Stimulated activated CD4-positive, alpha-beta T cell treated with anti-CD3 and anti-CD28 coated beads, Interleukin-15, amount 100 ng/mL, for 24 hours (primary cell): ENCODE data around the gene KCNMB2.

Experiments
- DNase-seq: peaks from one replicate; pipeline ENCODE4 v3.0.0-alpha.2; 2020

The KCNMB2 gene

DNA sequence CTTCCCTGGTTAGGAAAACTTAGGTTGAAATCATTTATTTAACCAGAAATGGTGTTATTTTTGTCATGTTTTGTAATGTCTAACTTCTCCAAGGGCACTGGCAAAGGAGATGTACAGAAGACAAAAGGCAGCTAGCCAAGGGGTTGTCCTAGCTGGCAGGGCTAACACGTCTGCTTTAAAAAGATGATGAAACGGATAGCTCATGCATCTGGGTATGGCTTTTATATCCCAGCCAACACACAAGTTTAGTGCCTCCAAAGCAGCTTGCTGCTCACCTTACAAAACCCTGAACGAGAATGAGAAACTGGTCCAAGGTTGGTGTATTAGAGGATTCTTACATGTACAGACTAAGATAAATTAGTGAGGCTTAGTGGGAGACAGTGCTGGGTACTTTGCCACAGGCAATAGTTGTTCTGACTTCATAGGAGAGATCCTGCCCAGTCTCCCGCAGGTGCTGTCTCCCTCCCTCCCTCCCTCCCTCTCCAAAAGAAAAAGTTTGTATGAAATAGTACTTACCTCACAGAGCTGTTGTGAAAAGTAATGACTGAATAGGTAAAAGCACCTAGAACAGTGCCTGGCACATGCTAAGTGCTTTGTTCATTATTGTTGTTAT, 47.8 kb downstream of the KCNMB2 start:
- no peak for DNase-seq

DNA sequence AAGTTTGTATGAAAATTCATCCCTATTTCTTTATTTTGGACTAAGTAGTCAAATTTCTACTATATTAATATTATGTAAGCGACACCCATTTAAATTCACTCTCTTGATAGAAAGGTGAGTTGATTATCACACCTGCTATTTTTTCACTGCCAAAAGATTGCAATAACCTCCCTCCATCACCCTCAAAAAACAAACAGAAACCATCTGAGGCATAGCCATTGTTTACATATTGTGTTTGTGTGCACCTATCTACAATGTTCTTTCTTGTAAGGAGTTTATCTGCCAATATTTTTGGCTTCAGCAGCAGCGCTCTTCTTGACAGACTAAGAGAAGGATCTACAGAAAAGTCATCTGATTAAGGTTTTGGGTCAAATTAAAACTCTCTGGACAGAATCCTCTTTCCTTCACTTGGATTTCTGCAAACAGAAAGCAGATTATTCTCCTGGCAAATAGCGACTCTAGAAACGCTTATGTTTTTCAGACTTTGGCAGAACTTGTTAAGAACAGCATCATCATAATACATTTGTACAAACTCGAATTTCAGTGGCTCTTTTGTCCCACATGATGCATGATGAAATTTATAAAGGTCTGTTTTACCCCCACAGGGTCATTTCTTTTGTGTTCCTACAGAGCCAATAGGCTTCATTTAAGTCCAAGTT, 48.6 kb downstream of the KCNMB2 start:
- no peak for DNase-seq

DNA sequence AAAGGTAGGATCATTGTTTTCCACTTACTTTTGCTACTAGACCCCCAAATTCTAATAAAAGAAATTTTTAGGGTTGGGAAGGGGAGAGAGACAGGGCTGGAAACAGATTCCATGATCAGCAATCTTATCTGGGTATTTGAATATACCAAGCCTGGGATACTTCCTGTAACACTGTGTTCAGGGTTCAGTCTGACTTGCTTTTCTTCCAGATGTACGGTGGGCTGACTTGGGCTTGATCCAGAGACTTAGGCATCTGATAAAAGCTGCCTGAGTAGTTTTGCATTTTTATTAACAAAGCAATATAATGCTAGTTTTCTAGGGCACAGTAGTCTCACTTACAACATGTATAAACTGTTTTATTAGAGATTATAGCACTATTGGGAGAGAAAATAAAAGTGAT, 49.2 kb downstream of the KCNMB2 start:
- no peak for DNase-seq

DNA sequence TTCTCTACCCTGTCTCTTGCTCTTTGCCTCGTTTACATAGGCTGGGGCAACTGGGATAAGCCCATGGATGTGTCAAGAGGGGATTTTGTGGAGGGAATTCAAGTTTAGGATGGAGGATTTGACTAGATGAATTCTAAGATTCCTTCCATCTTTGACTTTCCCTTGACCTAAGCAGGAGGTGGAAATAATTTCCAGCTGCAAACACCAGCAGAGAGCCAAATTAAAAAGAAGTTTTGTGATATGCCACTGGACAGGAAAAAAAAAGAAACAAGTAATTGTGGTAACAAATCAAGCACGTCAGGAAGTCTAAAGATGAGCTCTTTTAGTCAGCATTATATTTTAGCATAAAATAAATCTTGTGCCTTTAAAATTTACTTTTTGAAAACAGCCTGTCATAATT, 49.8 kb downstream of the KCNMB2 start:
- DNase-seq: no peak

DNA sequence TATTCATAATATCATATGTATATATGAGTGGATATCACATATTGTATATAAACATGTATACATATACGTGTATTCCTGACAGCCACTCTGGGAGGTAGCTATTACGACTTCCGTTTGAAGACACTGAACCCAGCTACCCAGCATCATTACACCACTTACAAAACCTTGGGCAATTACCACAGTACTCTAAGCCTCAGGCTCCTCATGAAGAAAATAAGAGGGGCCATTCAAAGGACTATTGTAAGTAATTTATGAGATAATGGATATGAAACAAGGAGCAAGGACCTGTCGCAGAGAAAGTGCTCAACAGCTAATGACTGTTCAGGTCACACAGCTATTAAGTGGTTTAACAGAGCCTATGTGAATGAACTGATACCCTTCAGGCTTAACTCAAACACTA, 52.4 kb downstream of the KCNMB2 start:
- DNase-seq: no peak

- no peak for DNase-seq
These were observed 57.5 kb downstream of the KCNMB2 start for GRCh38 chr3:178593786-178594185.

DNA sequence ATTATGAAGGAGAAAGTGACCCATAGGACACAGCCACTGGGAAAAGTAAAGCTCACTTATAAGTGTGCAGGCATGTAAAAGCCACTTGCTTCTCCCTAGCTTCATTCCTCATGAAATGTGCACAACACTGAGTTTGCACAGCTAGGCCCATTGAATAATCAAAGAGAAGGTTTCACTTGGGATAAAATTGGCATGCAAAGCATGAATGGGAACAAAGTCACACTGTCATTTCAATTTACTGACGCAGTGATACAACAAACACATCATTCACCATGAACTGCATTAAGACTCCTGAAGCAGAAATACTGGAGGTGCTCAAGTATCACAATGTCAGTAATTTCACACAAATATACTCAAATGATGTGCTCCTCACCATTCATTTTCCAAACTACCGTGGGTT, 61.1 kb downstream of the KCNMB2 start:
- no peak for DNase-seq

DNA sequence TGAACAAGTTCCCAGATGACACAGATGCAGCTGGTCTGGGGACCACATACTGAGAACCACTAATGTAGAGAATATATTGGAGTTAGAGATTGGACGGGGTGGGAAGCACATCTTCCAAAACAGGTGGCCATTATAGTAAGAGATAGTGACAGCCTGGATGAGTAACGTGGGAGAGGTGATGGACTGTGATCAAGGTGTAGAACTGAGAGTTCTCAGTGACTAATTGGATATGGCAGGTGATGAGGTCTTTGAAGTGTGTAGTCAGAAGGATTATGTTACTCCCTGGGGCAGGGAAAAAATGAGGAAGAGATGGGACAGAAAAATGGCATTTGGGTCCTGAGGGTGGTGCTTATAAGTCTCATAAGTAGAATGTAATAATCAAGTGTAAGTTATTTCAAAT, 66.6 kb downstream of the KCNMB2 start:
- DNase-seq: no peak

- DNase-seq: no peak
These were observed 67.5 kb downstream of the KCNMB2 start for GRCh38 chr3:178603735-178604134.

GRCh38 chr3:178618197-178618596, 82.0 kb downstream of the KCNMB2 start:
- DNase-seq: no peak

- no peak for DNase-seq
These were observed 82.7 kb downstream of the KCNMB2 start for GRCh38 chr3:178618896-178619295.

DNA sequence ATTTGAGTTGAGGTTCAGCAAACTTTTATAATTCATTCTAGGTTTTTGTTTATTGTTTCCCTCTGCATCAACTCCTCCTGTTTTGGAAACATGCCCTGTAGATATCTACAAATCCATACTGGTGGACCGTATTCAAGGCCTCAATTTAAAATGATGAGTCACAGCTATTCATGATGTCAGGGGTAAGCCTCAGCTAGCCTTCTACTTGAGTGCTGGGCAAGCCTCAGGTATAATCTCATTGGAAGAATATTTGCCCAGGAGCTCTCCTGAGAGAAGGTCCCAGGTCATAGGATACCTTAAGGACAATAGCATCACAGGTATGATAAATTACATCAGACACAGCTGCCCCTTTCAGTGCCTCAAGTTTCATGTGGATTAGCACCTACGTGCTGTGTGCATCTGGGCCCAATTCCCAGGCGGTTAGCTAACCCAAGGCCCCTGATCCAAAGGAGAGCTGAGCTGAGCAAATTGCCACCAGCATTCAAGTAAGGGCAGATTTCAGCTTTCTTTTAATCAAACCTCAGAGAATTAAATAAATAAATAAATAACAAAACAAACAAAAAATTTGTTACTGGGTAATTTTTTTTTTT, 87.5 kb downstream of the KCNMB2 start:
- DNase-seq: no peak

- no peak for DNase-seq
These were observed 88.0 kb downstream of the KCNMB2 start for GRCh38 chr3:178624276-178624675.

DNA sequence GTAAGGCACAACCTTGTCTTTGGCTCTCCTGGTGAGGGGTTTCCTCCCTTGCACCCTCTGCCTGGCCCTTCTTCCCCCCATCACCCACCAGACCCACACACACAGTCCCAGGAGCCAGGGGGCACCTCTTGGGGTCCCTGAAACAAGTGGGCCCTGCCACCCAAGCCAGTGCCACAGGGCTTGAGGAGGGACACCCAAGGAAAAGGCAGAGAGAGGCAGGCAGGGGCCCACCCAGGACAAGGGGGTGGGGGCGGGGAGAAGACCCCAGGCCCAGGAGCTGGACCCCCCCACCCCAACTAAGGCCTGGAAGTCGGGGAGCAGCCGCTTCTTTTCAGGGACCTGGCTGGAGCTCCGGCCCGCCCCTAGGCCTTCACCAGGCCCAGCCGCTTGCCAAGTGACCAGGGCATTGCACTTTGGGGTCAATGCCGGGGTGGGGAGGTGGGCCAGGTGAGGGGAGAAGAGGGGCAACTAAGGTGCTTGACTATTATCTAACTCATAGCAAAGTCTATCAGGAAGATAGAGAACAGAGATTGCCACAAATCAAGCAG, 88.9 kb downstream of the KCNMB2 start:
- DNase-seq: no peak

DNA sequence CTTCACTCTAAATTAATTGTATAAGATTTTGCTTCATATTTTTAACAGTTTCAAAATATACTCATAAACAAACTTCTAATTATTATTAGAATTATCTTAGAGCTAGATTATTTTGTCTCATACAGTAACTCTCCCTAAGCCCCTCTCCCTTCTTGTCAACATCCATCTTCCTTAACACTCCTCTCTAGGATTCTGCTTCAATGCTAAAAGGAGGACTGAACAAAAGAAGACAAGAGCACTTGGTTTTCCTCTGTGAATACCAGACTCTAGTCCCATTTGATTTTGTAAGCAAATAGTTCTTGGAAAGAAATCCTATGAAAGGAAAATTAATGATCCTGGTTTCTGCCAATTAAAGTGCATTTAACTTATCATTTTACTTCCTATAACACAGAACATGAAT, 91.8 kb downstream of the KCNMB2 start:
- DNase-seq: no peak

GRCh38 chr3:178629430-178630178, 93.4 kb downstream of the KCNMB2 start:
- no peak for DNase-seq

GRCh38 chr3:178631950-178632349, 95.7 kb downstream of the KCNMB2 start:
- no peak for DNase-seq

DNA sequence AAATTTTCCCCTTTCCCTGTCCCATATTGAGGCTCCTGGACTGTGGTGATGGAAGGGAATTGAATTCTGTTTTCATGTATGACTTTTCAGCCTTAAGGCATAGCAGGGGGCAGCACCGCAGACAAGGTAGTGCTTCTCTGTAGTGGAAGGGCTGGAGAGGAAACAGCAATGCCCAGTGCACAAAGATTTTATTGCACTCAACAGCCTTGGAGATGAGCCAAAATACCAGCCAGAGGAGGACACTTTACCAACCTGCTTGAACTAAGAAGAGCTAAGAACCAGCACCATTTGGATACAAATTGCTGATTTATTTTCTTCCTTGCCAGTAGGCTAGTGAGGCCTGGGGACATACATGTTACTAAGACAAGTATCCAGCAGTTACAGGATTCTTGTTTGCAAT, 98.7 kb downstream of the KCNMB2 start:
- DNase-seq: no peak

DNA sequence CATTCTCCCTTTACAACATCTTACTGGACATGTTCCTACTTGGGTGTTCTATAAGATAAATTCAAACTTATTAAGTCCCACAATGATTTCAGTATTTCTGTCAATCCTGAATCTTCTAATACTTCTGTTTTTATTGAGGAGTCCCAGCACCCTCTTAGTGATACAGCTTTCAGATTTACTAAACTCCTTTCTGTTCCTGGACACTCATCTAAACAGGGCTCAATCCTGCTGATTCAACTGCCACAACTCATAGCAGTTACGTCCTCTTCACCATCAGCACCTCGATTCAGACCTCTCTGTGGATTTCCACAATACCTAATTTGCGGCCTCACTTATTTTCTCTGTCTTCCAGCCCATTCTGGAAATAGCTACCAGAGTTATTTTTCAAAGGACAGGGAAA, 101.6 kb downstream of the KCNMB2 start:
- no peak for DNase-seq

DNA sequence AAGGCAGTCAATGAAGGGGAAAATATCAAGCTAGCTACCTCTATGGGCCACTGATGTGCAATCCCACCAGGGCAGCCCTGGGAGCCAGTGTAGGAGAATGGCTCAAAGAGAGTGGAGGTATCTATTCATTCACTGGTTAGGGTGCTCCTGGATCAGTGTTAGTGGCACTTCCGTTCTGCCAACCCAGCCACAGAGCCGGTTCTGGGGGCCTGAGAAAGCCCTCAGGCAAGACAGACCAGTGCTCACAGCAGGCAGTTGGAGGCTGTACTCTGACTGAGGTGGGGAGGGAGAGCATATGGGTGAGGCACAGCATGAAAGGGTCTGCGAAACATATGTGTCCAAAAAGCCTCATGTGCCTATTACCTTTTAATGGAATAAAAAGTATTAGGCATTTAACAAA, 109.3 kb downstream of the KCNMB2 start:
- no peak for DNase-seq

GRCh38 chr3:178646186-178646862, 110.1 kb downstream of the KCNMB2 start:
- DNase-seq: no peak

- DNase-seq: no peak
These were observed 119.3 kb downstream of the KCNMB2 start for GRCh38 chr3:178655488-178655887.

DNA sequence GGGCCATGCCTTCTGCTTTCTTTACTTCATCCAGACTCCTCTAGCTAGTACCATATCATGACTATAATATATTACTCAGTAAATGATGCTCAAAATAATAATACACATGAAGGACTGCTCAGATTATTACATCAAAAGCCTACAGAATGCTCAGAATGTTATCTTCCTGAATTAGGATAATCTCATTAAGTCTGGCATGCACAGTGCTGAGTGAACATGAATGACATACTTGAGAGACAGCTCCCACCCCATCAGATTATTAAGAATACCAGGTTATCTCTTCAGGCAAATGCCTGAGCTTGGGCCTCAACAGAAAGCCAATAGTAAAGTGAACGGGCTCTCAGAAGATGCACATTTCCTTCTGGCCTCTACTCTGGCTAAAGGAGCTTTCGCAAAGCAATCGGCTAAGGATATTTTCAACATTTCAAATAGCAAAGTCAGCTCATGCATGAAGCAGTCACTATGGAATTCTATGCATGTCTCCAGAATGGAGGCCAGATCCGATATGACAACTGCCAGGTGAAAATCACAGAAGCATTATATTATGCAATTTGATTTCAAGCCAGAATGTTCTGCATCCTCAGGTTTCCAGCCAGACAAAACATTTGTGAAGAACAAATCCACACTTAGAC, 122.6 kb downstream of the KCNMB2 start:
- no peak for DNase-seq
